GM12865 (cell line): ENCODE measurements around the gene CD63.

Source experiments
- DNase-seq: peaks from one replicate; pipeline ENCODE4 v3.0.0; 2010; ENCODE audit warnings: low read depth
- H3K4me3 ChIP-seq: 2 replicates; pipeline ENCODE4 v1.5.1; 2011; ENCODE audit warnings: mild to moderate bottlenecking, low read depth, low read length, control low read depth
- CTCF ChIP-seq: IDR thresholded peaks from 2 replicates; pipeline ENCODE4 v1.5.1; 2011; ENCODE audit warnings: low read length, control low read depth, low read depth, inconsistent platforms; ENCODE audit not compliant: insufficient read depth; ENCODE audit errors: missing control alignments

CD63 gene

GRCh38 chr12:55720894-55721444, 7.8 kb downstream of the CD63 start:
- peak; percentile 11 for TF ChIP-seq CTCF
- H3K4me3 ChIP-seq, result no peak overlapping the region
- no peak for DNase-seq

GRCh38 chr12:55720071-55720564, 8.7 kb downstream of the CD63 start, which contains the start of gene RDH5:
Gene RDH5 (plus strand): TSS chr12:55720393. CDS start chr12:55721185, 792 bp downstream.
- no peak for TF ChIP-seq CTCF
- no peak within 1 kb of the TSS for H3K4me3 ChIP-seq
- no peak for DNase-seq

- no peak for DNase-seq
- no peak overlapping the region for H3K4me3 ChIP-seq
- TF ChIP-seq CTCF, result no peak
Observed at GRCh38 chr12:55719371-55719770, 9.4 kb downstream of the CD63 start.

- no peak overlapping the region for H3K4me3 ChIP-seq
- no peak for TF ChIP-seq CTCF
- DNase-seq, result no peak
Observed at GRCh38 chr12:55718624-55719275, 10.1 kb downstream of the CD63 start.

GRCh38 chr12:55718015-55718414, 10.8 kb downstream of the CD63 start:
- no peak overlapping the region for H3K4me3 ChIP-seq
- no peak for TF ChIP-seq CTCF
- DNase-seq, result no peak

GRCh38 chr12:55717011-55718007, 11.5 kb downstream of the CD63 start:
- H3K4me3 ChIP-seq, result peak overlapping the region; percentile 96
- DNase-seq, result peak; percentile 24

More at GRCh38 chr12:55717011-55718007, 11.5 kb downstream of the CD63 start:
- no peak for TF ChIP-seq CTCF
